A549 treated with RU486 at 1 μM for 4 hours (cell line): ENCODE measurements around the gene MTARC2. TPM values are rescaled to one million over a fixed set of nuclear protein-coding genes. Genes with fewer than 3 reads are reported as not detected.

Source experiments
- total RNA-seq: library from RNA; stranded (reverse); fragments of 200-300 nt; extraction: Qiagen RNA extraction; gene quantifications from 5 replicates; pipeline ENCODE4 v1.2.3, GENCODE V29; 2022; ENCODE audit warnings: low read depth

The MTARC2 gene
- total RNA-seq = 10.3 to 13.0 TPM (median 10.8 TPM) in 5 replicates

DNA sequence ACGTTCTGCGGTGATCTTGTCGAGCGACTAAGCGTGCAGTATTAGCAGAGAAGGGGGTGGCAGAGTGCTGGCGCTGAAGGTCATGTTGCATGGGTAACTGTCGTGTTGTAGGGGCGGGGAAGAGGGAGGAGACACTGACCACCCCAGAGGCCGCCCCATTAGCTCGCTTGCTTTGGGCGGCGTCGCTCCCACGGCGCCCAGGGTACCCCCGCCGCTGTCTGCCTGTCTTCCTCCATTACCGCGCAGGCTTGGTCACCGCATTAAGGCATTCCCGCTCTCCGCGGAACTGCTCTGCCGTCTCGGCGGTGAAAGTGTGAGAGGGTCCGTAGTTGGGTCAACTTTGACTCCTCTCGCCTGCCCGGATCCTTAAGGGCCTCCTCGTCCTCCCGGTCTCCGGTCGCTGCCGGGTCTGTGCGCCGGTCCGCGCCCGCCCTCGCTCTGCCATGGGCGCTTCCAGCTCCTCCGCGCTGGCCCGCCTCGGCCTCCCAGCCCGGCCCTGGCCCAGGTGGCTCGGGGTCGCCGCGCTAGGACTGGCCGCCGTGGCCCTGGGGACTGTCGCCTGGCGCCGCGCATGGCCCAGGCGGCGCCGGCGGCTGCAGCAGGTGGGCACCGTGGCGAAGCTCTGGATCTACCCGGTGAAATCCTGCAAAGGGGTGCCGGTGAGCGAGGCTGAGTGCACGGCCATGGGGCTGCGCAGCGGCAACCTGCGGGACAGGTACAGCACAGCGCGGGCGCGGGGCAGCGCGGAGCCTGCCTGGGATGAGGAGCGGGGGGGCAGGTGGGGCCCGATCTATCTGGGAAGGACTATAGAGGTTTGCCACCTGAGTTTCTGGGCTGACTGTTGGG, at the start of gene MTARC2:
MTARC2 (plus strand) TSS at position 234 of the 846 bp plus-strand sequence; CDS start at position 444, 210 bp downstream.

DNA sequence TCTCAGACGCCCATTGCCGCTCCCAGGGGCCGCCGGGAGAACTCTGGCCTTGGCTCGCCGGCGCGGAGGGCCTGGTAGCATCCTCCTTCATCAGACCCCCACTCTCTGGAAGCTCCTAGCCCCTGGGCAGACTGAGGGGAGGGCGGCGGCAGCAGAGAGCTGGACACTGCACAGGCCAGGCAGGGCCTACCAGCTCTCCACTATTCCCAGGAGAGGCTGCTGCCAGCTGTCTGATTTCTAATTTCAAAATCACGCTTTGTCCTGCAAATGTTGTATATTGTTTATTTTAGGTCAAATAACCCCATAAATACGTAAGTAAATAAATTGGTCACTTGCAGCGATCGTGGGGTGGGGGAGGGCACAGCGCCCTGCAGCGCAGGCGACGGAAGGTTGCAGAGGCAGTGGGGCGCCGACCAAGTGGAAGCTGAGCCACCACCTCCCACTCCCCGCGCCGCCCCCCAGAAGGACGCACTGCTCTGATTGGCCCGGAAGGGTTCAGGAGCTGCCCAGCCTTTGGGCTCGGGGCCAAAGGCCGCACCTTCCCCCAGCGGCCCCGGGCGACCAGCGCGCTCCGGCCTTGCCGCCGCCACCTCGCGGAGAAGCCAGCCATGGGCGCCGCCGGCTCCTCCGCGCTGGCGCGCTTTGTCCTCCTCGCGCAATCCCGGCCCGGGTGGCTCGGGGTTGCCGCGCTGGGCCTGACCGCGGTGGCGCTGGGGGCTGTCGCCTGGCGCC, 38.4 kb downstream of the MTARC2 start, which contains the start of gene MTARC1:
MTARC1 (plus strand) TSS at position 577 of the 732 bp plus-strand sequence; CDS start at position 609, 32 bp downstream.

Other genes with a start within 250 kb of the MTARC2 start
- gene MARK1, start 220.2 kb upstream of the MTARC2 start, total RNA-seq = 0.07 to 0.32 TPM (median 0.11 TPM) in 5 replicates
- gene C1orf115, start 58.0 kb upstream of the MTARC2 start, total RNA-seq = 4.7 to 5.8 TPM (median 5.2 TPM) in 5 replicates
- gene MTARC1, start 38.6 kb downstream of the MTARC2 start, total RNA-seq = 11.3 to 13.1 TPM (median 12.3 TPM) in 5 replicates
- 5.1 to 5.7 TPM (median 5.5 TPM) in 5 replicates for gene HLX, start 131.1 kb downstream of the MTARC2 start, total RNA-seq